AG04450 (cell line): Measurements from ENCODE around the gene UBA1. TPM values are rescaled to one million over a fixed set of nuclear protein-coding genes. Genes with fewer than 3 reads are reported as not detected.

Source experiments
- CTCF ChIA-PET: fragments of 300-600, 350-600 bp; formaldehyde crosslinking; extraction: SDS; loops from one replicate; lab custom pipeline; 2022; ENCODE audit warnings: antibody characterized with exemption, inconsistent platforms; lab: Charles Lee
- POLR2A ChIA-PET: fragments of 350-600 bp; formaldehyde crosslinking; extraction: SDS; loops from one replicate; lab custom pipeline; 2021; ENCODE audit warnings: antibody characterized with exemption, inconsistent platforms; lab: Yijun Ruan, JAX
- DNase-seq: peaks from one replicate; pipeline ENCODE4 v3.0.0-alpha.2; 2011; ENCODE audit warnings: low read depth, low spot score
- H3K27ac ChIP-seq: one replicate; pipeline ENCODE4 v1.5.1; 2012; ENCODE audit warnings: low read depth, low read length, control low read depth
- H3K27me3 ChIP-seq: one replicate; pipeline ENCODE4 v1.6.0; 2012; ENCODE audit warnings: low read length; ENCODE audit not compliant: control insufficient read depth, insufficient read depth
- H3K4me3 ChIP-seq: 2 replicates; pipeline ENCODE4 v1.5.1; 2011; ENCODE audit warnings: mild to moderate bottlenecking, low read depth, low read length, control low read depth
- H3K9me3 ChIP-seq: 2 replicates; pipeline ENCODE4 v1.5.1; 2012; ENCODE audit warnings: low read length; ENCODE audit not compliant: control insufficient read depth, insufficient read depth
- polyA plus RNA-seq: library from polyadenylated mRNA; depleted of rRNA; stranded (reverse); fragments of >200 nt; gene quantifications from 2 replicates; pipeline ENCODE4 v1.2.3, GENCODE V29; 2011
- TF ChIP-seq, protein P1 (sequence below): IDR thresholded peaks from 2 replicates; pipeline ENCODE4 v1.5.1; 2011; ENCODE audit warnings: low read depth, low read length, control low read depth, inconsistent platforms

UBA1 gene
- polyA plus RNA-seq, 1 experiment: 196 TPM

DNA sequence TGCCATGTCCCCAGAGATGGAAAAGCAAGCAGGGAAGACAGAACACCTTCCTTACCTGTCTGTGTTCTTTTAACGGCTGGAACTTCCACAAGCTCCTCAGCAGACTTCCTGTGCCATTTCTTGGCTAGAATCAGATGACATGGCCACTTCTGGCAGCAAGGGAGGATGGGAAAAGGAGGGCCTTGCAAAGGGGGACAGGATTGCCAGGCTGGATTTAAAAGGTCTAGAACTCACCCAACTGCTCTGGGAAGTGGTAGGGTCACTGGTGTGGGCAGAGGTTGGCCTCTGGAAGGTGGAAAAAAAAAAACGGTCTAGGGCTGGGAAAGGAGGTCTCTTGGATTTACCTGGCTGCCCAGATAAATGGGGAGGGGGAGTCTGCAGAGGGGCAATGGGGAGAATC lies 37.5 kb downstream of the UBA1 start:
- CTCF ChIA-PET: interaction anchor here (0.7 kb wide), 1 partner anchor 154 kb away, joined by 3 read pairs; no protein-coding TSS in a partner anchor
- TF ChIP-seq, protein P1, sequence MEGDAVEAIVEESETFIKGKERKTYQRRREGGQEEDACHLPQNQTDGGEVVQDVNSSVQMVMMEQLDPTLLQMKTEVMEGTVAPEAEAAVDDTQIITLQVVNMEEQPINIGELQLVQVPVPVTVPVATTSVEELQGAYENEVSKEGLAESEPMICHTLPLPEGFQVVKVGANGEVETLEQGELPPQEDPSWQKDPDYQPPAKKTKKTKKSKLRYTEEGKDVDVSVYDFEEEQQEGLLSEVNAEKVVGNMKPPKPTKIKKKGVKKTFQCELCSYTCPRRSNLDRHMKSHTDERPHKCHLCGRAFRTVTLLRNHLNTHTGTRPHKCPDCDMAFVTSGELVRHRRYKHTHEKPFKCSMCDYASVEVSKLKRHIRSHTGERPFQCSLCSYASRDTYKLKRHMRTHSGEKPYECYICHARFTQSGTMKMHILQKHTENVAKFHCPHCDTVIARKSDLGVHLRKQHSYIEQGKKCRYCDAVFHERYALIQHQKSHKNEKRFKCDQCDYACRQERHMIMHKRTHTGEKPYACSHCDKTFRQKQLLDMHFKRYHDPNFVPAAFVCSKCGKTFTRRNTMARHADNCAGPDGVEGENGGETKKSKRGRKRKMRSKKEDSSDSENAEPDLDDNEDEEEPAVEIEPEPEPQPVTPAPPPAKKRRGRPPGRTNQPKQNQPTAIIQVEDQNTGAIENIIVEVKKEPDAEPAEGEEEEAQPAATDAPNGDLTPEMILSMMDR: no peak
- POLR2A ChIA-PET: no interaction called here
- Histone ChIP-seq H3K27me3 (no peaks in the 10 kb centered on the region), H3K4me3 (no peak overlapping the region), H3K27ac (no peak overlapping the region), H3K9me3 (no peaks in the 10 kb centered on the region)
- DNase-seq: no peak

DNA sequence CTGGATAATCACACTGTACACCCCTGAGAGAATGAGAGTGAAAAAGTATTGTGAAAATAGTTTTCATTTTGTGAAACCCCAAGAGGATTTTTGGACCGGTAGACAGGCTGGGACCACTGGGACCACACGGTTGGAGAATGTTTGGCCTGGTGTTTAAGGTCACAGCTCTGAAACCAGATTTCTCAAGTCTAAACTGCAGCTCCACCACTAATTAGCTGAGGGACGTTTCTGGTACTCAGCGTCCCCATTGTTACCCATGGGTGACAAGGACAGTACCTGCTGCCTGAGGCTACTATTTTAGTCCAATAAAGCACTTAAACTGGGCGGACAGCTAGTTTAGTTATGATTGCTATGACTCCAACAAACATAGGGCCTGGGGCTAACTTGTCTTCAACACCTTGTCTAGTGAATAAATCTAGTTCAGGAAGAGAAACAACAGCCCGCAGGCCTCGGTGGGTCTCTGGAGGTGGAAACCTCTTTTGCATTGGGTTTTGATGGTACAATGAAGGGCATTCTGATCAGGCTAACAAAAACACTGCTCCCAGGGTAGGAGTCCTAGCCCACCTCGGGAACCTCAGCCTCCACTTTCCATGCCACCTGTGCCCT lies 38.7 kb downstream of the UBA1 start:
- H3K9me3 ChIP-seq: no peaks in the 10 kb centered on the region
- TF ChIP-seq, protein P1: no peak
- ChIA-PET CTCF (interaction anchor here (1.2 kb wide), 1 partner anchor 54 kb away, joined by 3 read pairs; no protein-coding TSS in a partner anchor), POLR2A (interaction anchor here (0.7 to 1.6 kb wide), 3 partner anchors 15 to 152 kb away, joined by 3 to 14 read pairs (median 5); partner anchors contain the start of gene CDK16)
- no peak for DNase-seq
- H3K4me3 ChIP-seq: peak overlapping the region; percentile 76
- H3K27me3 ChIP-seq: no peaks in the 10 kb centered on the region
- peak overlapping the region; percentile 98 for H3K27ac ChIP-seq

DNA sequence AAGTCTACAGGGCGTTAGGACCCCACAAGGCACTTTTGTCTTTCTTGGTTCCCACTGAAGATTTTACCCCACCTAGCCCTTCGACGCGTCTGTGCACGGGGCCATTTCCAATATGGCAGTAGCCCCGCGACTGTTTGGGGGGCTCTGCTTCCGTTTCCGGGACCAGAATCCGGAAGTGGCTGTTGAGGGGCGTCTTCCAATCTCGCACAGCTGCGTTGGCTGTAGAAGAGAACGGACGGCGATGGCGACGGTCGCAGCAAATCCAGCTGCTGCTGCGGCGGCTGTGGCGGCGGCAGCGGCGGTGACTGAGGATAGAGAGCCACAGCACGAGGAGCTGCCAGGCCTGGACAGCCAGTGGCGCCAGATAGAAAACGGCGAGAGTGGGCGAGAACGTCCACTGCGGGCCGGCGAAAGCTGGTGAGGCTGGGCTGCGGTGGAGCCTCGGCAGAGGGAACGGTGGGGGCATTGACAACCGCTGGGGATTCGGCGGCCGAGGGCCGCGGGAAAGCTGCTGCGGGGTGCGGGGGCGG lies 39.2 kb downstream of the UBA1 start, which contains the start of gene USP11:
TSS of gene USP11 (plus strand) at position 207 of the 530 bp plus-strand sequence. CDS start at position 242, 35 bp downstream.
- H3K27ac ChIP-seq: peak within 1 kb of the TSS; percentile 98
- no peaks in the 10 kb centered on the region for H3K9me3 ChIP-seq
- peak within 1 kb of the TSS; percentile 76 for H3K4me3 ChIP-seq
- TF ChIP-seq, protein P1: no peak
- POLR2A ChIA-PET: interaction anchor here (0.6 to 1.6 kb wide), 6 partner anchors 15 to 290 kb away, joined by 3 to 14 read pairs (median 4); partner anchors contain the start of gene CDK16
- CTCF ChIA-PET: interaction anchor here (0.6 to 1.2 kb wide), 2 partner anchors 53 to 293 kb away, joined by 3 to 7 read pairs; no protein-coding TSS in a partner anchor
- no peaks in the 10 kb centered on the region for H3K27me3 ChIP-seq
- no peak for DNase-seq

DNA sequence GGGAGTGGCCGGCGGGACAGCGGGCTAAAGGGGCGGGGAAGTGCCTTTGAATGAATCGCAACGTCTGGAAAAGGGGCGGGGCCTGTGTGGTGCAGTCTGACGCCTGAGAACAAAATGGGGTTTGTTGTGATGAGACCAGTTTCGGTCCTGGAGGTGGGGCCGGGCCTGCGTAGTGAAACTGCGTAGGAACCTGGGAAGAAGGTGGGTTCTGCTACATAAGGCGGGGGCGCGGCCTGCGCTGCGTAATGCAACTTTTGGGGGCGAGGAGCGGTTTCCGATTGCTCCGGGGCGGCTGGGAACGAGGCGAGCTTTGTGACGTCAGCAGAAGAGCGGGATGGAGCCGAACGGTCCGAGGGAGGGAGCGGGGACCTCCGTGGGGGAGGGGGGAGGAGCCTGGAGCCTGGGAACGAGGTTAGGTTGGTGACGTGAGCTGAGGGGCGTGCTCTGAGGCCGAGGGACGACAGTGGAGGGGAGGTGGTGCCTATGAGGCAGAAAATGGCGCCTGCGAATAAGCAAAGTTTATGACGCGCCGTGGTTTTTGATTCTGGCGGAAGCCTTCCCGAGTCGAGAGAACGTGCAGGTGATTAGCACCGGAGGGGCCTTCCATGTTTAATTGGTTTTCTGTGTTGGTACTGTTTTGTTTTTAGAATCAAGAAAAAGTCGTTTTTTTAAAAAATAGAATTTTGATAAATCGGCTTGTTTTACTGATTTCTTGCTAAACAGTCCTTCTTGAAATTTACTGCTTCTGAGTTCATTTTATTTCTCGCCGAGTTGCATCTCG lies 39.9 kb downstream of the UBA1 start:
- Histone ChIP-seq H3K9me3 (no peaks in the 10 kb centered on the region), H3K4me3 (peak overlapping the region; percentile 76), H3K27me3 (no peaks in the 10 kb centered on the region), H3K27ac (peak overlapping the region; percentile 98)
- DNase-seq: peak; percentile 93
- TF ChIP-seq, protein P1: no peak
- CTCF ChIA-PET: interaction anchor here (0.6 to 1.2 kb wide), 2 partner anchors 52 to 293 kb away, joined by 3 to 7 read pairs; no protein-coding TSS in a partner anchor
- POLR2A ChIA-PET: interaction anchor here (0.6 to 1.6 kb wide), 6 partner anchors 16 to 290 kb away, joined by 3 to 14 read pairs (median 4); partner anchors contain the start of gene CDK16
